HG02870 (cell line): ENCODE results near the gene FAM111A.
A peak's percentile ranks its signal among the peaks of the same experiment; 100 is the strongest.

Source experiments
- ATAC-seq: cut with Tn5 transposase; IDR thresholded peaks from one replicate; pipeline ENCODE4 v1.9.1; 2021; ENCODE audit warnings: mild to moderate bottlenecking, moderate library complexity; ENCODE audit not compliant: unreplicated experiment

The FAM111A gene

GRCh38 chr11:59198726-59199125, 56.1 kb downstream of the FAM111A start:
- no peak for ATAC-seq

- ATAC-seq: peak; percentile 72
These were observed 57.1 kb downstream of the FAM111A start for GRCh38 chr11:59199546-59200422.

DNA sequence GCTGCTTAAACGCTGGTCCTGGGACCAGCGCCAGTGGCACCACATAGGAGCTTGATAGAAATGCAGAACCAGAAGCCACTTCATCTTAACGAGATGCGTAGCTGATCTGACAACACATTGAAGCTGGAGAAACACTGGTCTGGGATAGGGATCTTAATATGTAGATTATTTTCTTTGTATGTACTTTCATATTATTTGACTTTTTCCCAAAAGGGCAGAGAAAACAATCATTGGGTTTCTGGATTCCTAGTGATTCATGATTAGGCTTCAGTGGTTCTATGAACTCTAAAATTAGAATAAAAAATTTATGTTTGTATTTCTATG, 57.7 kb downstream of the FAM111A start:
- no peak for ATAC-seq

- no peak for ATAC-seq
These were observed 58.7 kb downstream of the FAM111A start for GRCh38 chr11:59201353-59201752.
